Sigmoid colon (tissue), 7 donors: ENCODE data around the gene RSPH1. TPM values are rescaled to one million over a fixed set of nuclear protein-coding genes. Genes with fewer than 3 reads are reported as not detected.
"Not testable (repeated sequence)": the region's sequence is repeated elsewhere in the genome, so short reads cannot be mapped to it uniquely, and the experiment has no call there.

Experiments used
- DNase-seq: peaks from one replicate; pipeline ENCODE4 v3.0.0-alpha.2; 2019
- H3K27ac ChIP-seq, 4 donors: fragments of 200-600 bp; sonication (generic); one replicate each; pipeline ENCODE4 v1.5.1; 2016 to 2019; ENCODE audit warnings: mild to moderate bottlenecking in 1 of 4
- H3K27me3 ChIP-seq, 3 donors: fragments of 200-600 bp; sonication (generic); one replicate each; pipeline ENCODE4 v1.5.1; 2019; ENCODE audit warnings: mild to moderate bottlenecking in 1 of 3
- H3K36me3 ChIP-seq, 4 donors: fragments of 200-600 bp; sonication (generic); one replicate each; pipeline ENCODE4 v1.5.1; 2016 to 2019
- H3K4me1 ChIP-seq, 4 donors: fragments of 200-600 bp; sonication (generic); one replicate each; pipeline ENCODE4 v1.5.1; 2017 to 2019
- H3K4me3 ChIP-seq, 4 donors: fragments of 200-600 bp; sonication (generic); one replicate each; pipeline ENCODE4 v1.5.1; 2017 to 2019; ENCODE audit warnings: mild to moderate bottlenecking in 2 of 4, moderate library complexity in 1 of 4
- H3K9me3 ChIP-seq, 4 donors: fragments of 200-600 bp in 3 of 4; sonication (generic) in 3 of 4; one replicate each; pipeline versions ENCODE4 v1.5.1 to v1.6.1; 2013 to 2019
- EP300 ChIP-seq, 4 donors: sonication (generic); formaldehyde crosslinking; IDR thresholded peaks; one replicate each; pipeline ENCODE4 v1.6.1; 2017; ENCODE audit warnings: antibody characterized with exemption in 4 of 4
- POLR2A ChIP-seq, 2 donors: fragments of 450-650 bp; IDR thresholded peaks; one replicate each; pipeline ENCODE4 v1.6.1; 2016; ENCODE audit warnings: antibody characterized with exemption in 2 of 2, mild to moderate bottlenecking in 2 of 2, moderate library complexity in 2 of 2
- POLR2AphosphoS5 ChIP-seq, 4 donors: sonication (generic); formaldehyde crosslinking; IDR thresholded peaks; one replicate each; pipeline ENCODE4 v1.6.1; 2017; ENCODE audit warnings: antibody characterized with exemption in 4 of 4
- WGBS, 2 donors: extraction: QIAGEN DNeasy Blood & Tissue Kit; methylation state at CpG; one replicate each; pipeline ENCODE4 v1.1.7; 2013; 5-methylcytosine and 5-hydroxymethylcytosine counted together
- intact Hi-C: fragments of 100-400 bp; cut with DNase I; formaldehyde crosslinking; loops from one replicate; pipeline ENCODE4 v1.15.1; 2023
- polyA plus RNA-seq, 3 donors: library from polyadenylated mRNA; stranded (reverse); fragments of 200-250 nt; gene quantifications; one replicate each; pipeline ENCODE4 v1.2.3, GENCODE V29; 2013
- total RNA-seq, 4 donors: library from RNA; depleted of rRNA; stranded (reverse); fragments of >200 nt; gene quantifications; one replicate each; pipeline ENCODE4 v1.1.0, GENCODE V29; 2016
- TF ChIP-seq, protein P1 (sequence below), 4 experiments: fragments of 450-650 bp in 3 of 4; fragments of 200-600 bp in 1 of 4; IDR thresholded peaks; one replicate each; pipeline ENCODE4 v1.5.1; 2016 to 2019; ENCODE audit warnings: antibody characterized with exemption in 4 of 4, mild to moderate bottlenecking in 3 of 4, moderate library complexity in 2 of 4
- donor health status: healthy with polysubstance abuse.
- donor health status: Bipolar disorder and iron deficiency.
- donor health status: healthy.

Gene RSPH1
- total and polyA plus RNA-seq, 7 donors = 1.2 to 13.4 (median 3.0) TPM; not detected in 2

DNA sequence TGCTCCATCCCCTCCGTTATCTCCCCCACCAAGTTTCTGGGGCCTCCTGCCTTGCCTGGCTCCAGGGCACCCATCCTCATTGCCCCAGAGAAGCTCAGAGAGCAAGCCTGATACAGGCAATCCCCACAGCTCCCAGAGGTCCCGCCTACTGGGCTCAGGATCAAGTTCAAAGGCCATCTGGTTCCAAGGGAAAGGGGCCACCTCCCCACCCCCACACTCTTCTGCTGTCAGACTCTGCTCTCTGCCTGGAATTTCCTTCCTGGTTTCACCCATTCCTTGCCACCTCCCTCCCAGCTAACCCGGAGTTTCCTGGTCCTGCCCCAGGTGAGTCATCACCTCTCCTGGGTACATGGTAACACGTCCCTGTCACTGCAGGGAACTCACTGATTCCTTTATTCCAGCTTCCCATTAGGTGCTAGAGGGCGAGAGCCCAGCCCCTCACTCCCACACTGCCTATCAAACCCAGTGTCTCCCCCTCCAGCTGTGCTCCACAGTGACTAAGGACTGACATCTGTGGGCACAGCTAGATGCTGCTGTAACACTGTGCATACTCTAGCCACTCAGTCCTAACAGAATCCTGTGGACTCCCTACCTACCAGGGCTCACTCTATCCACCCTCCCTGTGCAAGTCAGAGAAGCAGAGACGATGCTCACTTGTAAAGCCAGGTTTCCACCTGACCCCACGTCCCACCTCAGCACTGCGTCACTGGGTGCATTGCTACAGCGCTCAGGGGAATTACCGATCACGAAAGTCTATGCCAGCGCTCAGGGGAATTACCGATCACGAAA, 21.8 kb downstream of the RSPH1 start:
- H3K27me3 ChIP-seq = peaks cover 0 to 8% (median 0%) of the 10 kb centered on the region in 3 donors
- 54 to 68% methylated on average over 14 of the region's 14 CpGs for WGBS, 2 donors
- no peaks in the 10 kb centered on the region for H3K9me3 ChIP-seq
- TF ChIP-seq POLR2A (IDR thresholded peaks at IDR 0.05) = no peak
- TF ChIP-seq POLR2AphosphoS5 (IDR thresholded peaks at IDR 0.05) = no peak
- no peak for TF ChIP-seq EP300 (IDR thresholded peaks at IDR 0.05)
- H3K36me3 ChIP-seq = no peaks in the 10 kb centered on the region
- intact Hi-C loops = no loop called here
- DNase-seq = no peak
- H3K4me3 ChIP-seq = no peak overlapping the region
- H3K27ac ChIP-seq = no peak overlapping the region
- no peaks in the 10 kb centered on the region for H3K4me1 ChIP-seq

DNA sequence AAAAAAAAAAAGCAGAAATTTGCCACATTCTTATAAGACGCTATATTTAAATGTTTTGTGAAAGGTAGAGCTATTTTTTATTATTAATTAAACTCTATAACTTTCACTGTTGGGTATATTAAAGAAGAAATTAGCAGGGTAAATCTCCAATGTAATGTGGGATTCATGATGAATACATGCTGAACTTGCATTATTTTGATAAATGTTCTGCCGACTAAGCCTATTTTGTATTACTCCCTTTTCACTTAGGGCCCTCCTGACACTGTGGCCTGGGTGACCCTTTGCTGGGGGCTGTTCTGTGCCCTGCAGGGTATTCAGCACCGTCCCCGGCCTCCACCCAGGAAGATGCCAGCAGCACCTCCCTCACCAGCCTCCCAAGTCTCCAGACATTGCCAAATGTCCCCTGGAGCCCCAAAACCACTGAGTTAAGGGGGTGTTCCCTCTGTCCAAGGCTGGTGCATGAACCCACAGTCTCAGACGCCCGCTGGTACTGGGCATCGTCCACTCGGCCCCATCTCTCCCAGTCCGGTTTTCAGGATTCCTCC, 22.5 kb downstream of the RSPH1 start:
- no peak for DNase-seq
- H3K9me3 ChIP-seq = no peaks in the 10 kb centered on the region
- 46 to 81% methylated on average over 9 of the region's 9 CpGs for WGBS, 2 donors
- H3K4me3 ChIP-seq = no peak overlapping the region
- TF ChIP-seq POLR2AphosphoS5 (IDR thresholded peaks at IDR 0.05) = no peak
- TF ChIP-seq POLR2A (IDR thresholded peaks at IDR 0.05) = no peak
- TF ChIP-seq, protein P1, sequence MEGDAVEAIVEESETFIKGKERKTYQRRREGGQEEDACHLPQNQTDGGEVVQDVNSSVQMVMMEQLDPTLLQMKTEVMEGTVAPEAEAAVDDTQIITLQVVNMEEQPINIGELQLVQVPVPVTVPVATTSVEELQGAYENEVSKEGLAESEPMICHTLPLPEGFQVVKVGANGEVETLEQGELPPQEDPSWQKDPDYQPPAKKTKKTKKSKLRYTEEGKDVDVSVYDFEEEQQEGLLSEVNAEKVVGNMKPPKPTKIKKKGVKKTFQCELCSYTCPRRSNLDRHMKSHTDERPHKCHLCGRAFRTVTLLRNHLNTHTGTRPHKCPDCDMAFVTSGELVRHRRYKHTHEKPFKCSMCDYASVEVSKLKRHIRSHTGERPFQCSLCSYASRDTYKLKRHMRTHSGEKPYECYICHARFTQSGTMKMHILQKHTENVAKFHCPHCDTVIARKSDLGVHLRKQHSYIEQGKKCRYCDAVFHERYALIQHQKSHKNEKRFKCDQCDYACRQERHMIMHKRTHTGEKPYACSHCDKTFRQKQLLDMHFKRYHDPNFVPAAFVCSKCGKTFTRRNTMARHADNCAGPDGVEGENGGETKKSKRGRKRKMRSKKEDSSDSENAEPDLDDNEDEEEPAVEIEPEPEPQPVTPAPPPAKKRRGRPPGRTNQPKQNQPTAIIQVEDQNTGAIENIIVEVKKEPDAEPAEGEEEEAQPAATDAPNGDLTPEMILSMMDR (IDR thresholded peaks at IDR 0.05) = no peak
- no peak for TF ChIP-seq EP300 (IDR thresholded peaks at IDR 0.05)
- peaks cover 0 to 8% (median 0%) of the 10 kb centered on the region in 3 donors for H3K27me3 ChIP-seq
- H3K4me1 ChIP-seq = no peaks in the 10 kb centered on the region
- no peaks in the 10 kb centered on the region for H3K36me3 ChIP-seq
- H3K27ac ChIP-seq = no peak overlapping the region
- intact Hi-C loops = no loop called here

DNA sequence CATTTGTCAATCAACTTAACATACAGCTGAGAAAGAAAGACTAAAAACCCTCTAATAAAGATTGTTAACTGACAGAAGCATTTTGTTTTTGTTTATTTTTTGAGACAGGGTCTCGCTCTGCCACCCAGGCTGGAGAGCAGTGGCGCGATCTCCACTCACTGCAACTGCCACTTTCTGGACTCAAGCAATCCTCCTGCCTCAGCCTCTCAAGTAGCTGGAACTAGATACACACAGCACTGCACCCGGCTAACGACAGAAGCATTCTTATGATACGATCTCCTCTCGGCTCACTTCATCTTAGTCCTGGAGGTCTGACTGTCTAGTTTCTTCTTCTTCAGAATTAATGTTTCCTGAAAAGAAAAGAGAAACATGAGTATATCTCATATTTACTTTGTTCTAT, 23.5 kb downstream of the RSPH1 start:
- peaks cover 0 to under 1% (median 0%) of the 10 kb centered on the region in 4 donors for H3K4me1 ChIP-seq
- H3K27ac ChIP-seq = no peak overlapping the region
- intact Hi-C loops = no loop called here
- DNase-seq = no peak
- TF ChIP-seq, protein P1 (IDR thresholded peaks at IDR 0.05) = no peak
- no peak overlapping the region for H3K4me3 ChIP-seq
- H3K27me3 ChIP-seq = peaks cover 0 to 7% (median 0%) of the 10 kb centered on the region in 3 donors
- no peaks in the 10 kb centered on the region for H3K36me3 ChIP-seq
- H3K9me3 ChIP-seq = no peaks in the 10 kb centered on the region
- 74 to 84% methylated on average over 7 of the region's 7 CpGs for WGBS, 2 donors

DNA sequence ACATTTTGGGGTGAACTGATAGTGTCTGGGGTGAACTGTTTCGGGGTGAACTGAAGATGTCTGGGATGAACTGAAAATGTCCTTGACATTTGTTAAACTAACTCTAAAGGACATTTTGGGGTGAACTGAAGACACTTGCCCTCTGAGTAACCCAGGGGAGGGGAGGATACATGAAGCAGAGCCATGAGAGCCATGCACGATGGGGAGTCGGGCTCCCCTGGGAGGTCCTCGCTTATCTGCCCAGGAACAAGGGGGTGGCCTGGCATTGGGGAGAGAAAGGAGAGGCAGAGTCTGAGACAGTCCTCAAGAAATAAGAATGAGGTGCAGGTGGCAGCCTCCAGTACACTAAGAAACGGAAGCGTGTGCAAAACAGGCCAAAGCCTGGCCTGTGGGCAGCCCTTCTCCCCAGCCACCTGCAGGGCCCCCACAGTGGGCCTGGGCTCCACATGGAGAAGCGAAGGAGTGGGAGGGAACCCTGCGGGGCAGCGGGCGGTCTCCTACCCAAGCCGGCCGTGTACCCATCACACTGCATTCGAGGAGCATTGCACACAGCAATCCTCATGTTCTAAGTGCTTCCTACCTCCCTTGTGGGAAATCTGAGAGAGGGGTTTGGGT, 24.2 kb downstream of the RSPH1 start:
- DNase-seq = no peak
- peaks cover 0 to 2% (median 0%) of the 10 kb centered on the region in 3 donors for H3K27me3 ChIP-seq
- TF ChIP-seq POLR2A (IDR thresholded peaks at IDR 0.05) = no peak
- no peaks in the 10 kb centered on the region for H3K36me3 ChIP-seq
- H3K9me3 ChIP-seq = no peaks in the 10 kb centered on the region
- intact Hi-C loops = no loop called here
- H3K4me3 ChIP-seq = no peak overlapping the region
- no peak overlapping the region for H3K27ac ChIP-seq
- WGBS, 2 donors = 94 to 95% methylated on average over 13 of the region's 13 CpGs
- H3K4me1 ChIP-seq = peaks cover 0 to 6% (median 0%) of the 10 kb centered on the region in 4 donors

- no peak for DNase-seq
- WGBS, 2 donors = 95% methylated on average over 9 of the region's 9 CpGs
Observed at GRCh38 chr21:42471206-42471605, 24.8 kb downstream of the RSPH1 start.

GRCh38 chr21:42469726-42470125, 26.3 kb downstream of the RSPH1 start:
- H3K4me3 ChIP-seq, intact Hi-C loops, H3K9me3 ChIP-seq, H3K4me1 ChIP-seq, H3K27me3 ChIP-seq, DNase-seq, H3K36me3 ChIP-seq, H3K27ac ChIP-seq: not testable (repeated sequence)
- 93 to 97% methylated on average over 4 of the region's 4 CpGs for WGBS, 2 donors

More at GRCh38 chr21:42471206-42471605, 24.8 kb downstream of the RSPH1 start:
- peaks cover 0 to 2% (median 0%) of the 10 kb centered on the region in 3 donors for H3K27me3 ChIP-seq
- H3K4me1 ChIP-seq = peaks cover 0 to 6% (median 0%) of the 10 kb centered on the region in 4 donors
- no peaks in the 10 kb centered on the region for H3K9me3 ChIP-seq
- no peaks in the 10 kb centered on the region for H3K36me3 ChIP-seq
- no peak overlapping the region for H3K27ac ChIP-seq
- TF ChIP-seq, protein P1 (IDR thresholded peaks at IDR 0.05) = no peak
- TF ChIP-seq POLR2AphosphoS5 (IDR thresholded peaks at IDR 0.05) = no peak
- TF ChIP-seq POLR2A (IDR thresholded peaks at IDR 0.05) = no peak
- TF ChIP-seq EP300 (IDR thresholded peaks at IDR 0.05) = no peak
- intact Hi-C loops = no loop called here
- no peak overlapping the region for H3K4me3 ChIP-seq
